ENCODE results near the gene CARD6. TPM values are rescaled to one million over a fixed set of nuclear protein-coding genes. Genes with fewer than 3 reads are reported as not detected.

The CARD6 gene
- total RNA-seq, 1 donor from 2014 or later, result 6.1 TPM

DNA sequence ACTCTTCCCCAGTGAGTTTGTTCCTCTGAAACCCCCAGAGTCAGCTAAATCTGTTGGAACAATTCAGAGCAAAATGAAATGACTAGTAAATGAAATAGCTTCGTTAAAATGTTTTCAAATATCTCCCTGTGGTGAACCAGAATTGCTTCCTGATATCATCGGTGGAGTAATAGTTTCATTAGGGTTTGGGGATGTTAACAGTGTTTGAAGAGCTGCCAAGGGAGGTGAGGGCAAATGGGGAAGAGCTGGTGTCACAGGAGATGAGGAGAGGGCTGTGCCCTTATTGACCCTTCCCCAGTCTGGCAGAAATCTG lies 63.8 kb downstream of the CARD6 start:
- Histone ChIP-seq H3K4me3 (ENCODE audit: low read depth, low read length) (no peak overlapping the region), H3K27me3 (ENCODE audit: control insufficient read depth, insufficient read depth, low read length) (no peaks in the 10 kb centered on the region), H3K36me3 (ENCODE audit: control insufficient read depth, insufficient read depth, low read length) (no peaks in the 10 kb centered on the region)
- FAIRE-seq (no peak), DNase-seq (ENCODE audit: low read depth) (no peak)
- TF ChIP-seq, protein P1, sequence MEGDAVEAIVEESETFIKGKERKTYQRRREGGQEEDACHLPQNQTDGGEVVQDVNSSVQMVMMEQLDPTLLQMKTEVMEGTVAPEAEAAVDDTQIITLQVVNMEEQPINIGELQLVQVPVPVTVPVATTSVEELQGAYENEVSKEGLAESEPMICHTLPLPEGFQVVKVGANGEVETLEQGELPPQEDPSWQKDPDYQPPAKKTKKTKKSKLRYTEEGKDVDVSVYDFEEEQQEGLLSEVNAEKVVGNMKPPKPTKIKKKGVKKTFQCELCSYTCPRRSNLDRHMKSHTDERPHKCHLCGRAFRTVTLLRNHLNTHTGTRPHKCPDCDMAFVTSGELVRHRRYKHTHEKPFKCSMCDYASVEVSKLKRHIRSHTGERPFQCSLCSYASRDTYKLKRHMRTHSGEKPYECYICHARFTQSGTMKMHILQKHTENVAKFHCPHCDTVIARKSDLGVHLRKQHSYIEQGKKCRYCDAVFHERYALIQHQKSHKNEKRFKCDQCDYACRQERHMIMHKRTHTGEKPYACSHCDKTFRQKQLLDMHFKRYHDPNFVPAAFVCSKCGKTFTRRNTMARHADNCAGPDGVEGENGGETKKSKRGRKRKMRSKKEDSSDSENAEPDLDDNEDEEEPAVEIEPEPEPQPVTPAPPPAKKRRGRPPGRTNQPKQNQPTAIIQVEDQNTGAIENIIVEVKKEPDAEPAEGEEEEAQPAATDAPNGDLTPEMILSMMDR (IDR thresholded peaks at IDR 0.05; ENCODE audit: insufficient read depth, low read length, severe bottlenecking), result no peak

DNA sequence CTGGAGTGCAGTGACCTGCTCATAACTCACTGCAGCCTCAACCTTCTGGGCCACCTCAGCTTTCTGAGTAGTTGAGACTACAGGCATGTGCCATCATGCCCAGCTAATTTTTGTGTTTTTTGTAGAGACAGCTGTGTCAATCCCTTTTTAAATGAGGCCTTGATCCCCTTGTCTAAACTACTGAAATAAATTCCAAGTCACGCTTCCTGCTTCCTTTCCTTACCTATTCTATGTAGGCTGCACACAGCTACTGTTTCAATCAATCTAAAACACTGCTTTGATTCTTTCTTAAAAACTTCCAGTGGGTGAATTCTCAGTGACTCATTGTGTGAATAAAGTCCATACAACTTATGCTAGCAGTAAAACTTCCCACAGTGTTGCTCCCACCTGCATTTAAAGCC lies 65.2 kb downstream of the CARD6 start:
- TF ChIP-seq, protein P1 (IDR thresholded peaks at IDR 0.05; ENCODE audit: insufficient read depth, low read length, severe bottlenecking), result no peak
- Histone ChIP-seq H3K27me3 (ENCODE audit: control insufficient read depth, insufficient read depth, low read length) (no peaks in the 10 kb centered on the region), H3K36me3 (ENCODE audit: control insufficient read depth, insufficient read depth, low read length) (no peaks in the 10 kb centered on the region), H3K4me3 (ENCODE audit: low read depth, low read length) (no peak overlapping the region)
- FAIRE-seq, result peak; percentile 70
- DNase-seq (ENCODE audit: low read depth), result peak; percentile 66

DNA sequence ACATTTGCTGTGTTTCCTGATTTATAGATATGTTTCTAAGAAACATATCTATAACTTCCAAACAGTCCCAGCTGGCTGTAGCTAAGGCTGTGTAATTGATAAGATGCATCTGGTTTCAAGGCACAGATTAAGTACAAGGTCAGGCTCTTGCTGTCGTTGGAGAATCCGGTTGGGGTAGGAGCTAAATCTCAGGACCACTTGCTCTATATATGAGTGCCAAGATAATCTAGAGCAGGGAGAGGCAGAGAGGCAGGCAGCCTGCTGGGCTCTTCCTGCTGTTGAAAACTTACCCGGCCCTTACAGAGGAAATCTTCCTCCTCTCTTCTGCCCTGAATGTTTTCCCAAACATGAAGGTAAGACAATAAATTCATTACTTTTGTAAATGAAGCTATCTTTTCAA lies 68.1 kb downstream of the CARD6 start, which contains the start of gene C7:
TSS of gene C7 (plus strand) at position 234 of the 400 bp plus-strand sequence. CDS start at position 348, 114 bp downstream.
- no peak for FAIRE-seq
- Histone ChIP-seq H3K27me3 (ENCODE audit: control insufficient read depth, insufficient read depth, low read length) (no peaks in the 10 kb centered on the region), H3K36me3 (ENCODE audit: control insufficient read depth, insufficient read depth, low read length) (no peaks in the 10 kb centered on the region), H3K4me3 (ENCODE audit: low read depth, low read length) (no peak within 1 kb of the TSS)
- DNase-seq (ENCODE audit: low read depth), result no peak
- TF ChIP-seq, protein P1 (IDR thresholded peaks at IDR 0.05; ENCODE audit: insufficient read depth, low read length, severe bottlenecking), result no peak

DNA sequence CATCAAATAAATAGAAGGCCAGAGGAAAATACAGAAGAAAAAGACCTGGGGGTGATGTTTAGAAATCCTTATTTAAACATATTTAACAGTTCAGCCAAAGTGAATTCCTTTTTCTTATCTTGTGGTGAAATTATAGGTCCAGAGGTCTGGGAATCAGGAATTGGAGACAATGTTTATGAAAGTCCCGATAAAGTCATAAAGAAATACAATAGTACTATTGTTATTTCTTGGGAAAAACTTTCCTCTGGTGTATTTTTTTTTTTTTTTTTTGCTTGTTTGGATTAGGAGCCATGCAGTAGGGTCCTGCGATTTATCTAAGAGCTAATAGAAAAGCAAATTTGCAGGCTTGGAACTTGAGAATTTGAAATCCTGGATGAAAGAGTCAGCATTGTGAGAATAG lies 68.6 kb downstream of the CARD6 start:
- TF ChIP-seq, protein P1 (IDR thresholded peaks at IDR 0.05; ENCODE audit: insufficient read depth, low read length, severe bottlenecking), result no peak
- Histone ChIP-seq H3K4me3 (ENCODE audit: low read depth, low read length) (no peak overlapping the region), H3K36me3 (ENCODE audit: control insufficient read depth, insufficient read depth, low read length) (no peaks in the 10 kb centered on the region), H3K27me3 (ENCODE audit: control insufficient read depth, insufficient read depth, low read length) (no peaks in the 10 kb centered on the region)
- FAIRE-seq (no peak), DNase-seq (ENCODE audit: low read depth) (no peak)

Other genes with a start within 250 kb of the CARD6 start
- 6.1 and 8.7 TPM in 2 replicates for gene PTGER4, start 161.5 kb upstream of the CARD6 start, total RNA-seq
- 9.7 and 10.1 TPM in 2 replicates for gene TTC33, start 85.4 kb upstream of the CARD6 start, total RNA-seq
- gene PRKAA1, start 43.0 kb upstream of the CARD6 start, total RNA-seq, result 57.1 and 66.4 TPM in 2 replicates
- 264 and 2,479 TPM in 2 replicates for gene RPL37, start 6.1 kb upstream of the CARD6 start, total RNA-seq
- gene C7, start 68.1 kb downstream of the CARD6 start, total RNA-seq, result under 0.01 TPM in 1 of 2 replicates, not detected in the other
- not detected in 2 replicates for gene MROH2B, start 230.0 kb downstream of the CARD6 start, total RNA-seq